Activated CD8-positive, alpha-beta memory T cell treated with anti-CD3 and anti-CD28 coated beads, Interleukin-2, amount 50 U/mL, for 24 hours (primary cell): ENCODE measurements around the gene PPP2R1B.
"Not testable (repeated sequence)": the region's sequence is repeated elsewhere in the genome, so short reads cannot be mapped to it uniquely, and the experiment has no call there.

ENCODE experiments used
- DNase-seq: peaks from one replicate; pipeline ENCODE4 v3.0.0-alpha.2; 2020; ENCODE audit errors: extremely low read depth

Gene PPP2R1B

DNA sequence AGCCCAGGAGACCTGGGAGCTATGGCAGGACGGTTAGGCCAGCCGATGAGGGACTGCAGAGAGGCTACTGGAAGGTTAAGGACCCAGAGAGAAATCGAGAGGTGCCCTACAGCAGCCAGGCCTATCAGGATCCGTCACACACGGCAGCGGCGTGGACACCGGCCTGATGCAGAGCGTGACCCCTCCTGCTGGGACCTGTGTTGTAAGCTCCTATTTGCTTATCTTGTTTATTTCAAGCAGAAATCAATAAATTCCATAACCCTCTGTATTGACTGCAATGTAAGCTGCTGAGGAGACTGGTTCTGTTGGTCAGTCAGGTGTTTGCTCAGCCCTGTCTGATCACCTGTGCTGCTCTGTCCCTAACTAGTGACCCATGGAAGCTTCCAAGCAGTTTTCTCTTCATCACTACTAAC, 39.9 kb downstream of the PPP2R1B start:
- DNase-seq: no peak

DNA sequence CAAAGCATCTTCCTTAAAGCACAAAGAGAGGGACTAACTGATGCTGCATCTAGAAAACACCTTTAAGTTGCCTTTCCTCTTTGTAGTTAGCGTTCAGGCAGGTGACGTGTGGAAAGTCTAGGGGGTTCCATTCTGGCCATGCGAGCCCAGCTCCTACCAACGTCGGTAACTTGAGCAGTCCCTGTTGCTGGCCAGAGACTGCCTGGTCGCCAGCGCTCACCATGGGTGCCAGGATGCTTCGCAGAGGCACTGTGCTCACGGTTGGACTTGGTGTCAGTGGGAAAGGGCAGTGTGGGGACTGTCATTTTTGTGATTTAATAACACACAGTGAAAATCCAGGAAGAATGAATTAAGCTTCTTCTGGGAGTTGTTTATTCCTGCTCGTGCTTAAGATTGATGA, 40.6 kb downstream of the PPP2R1B start:
- no peak for DNase-seq

DNA sequence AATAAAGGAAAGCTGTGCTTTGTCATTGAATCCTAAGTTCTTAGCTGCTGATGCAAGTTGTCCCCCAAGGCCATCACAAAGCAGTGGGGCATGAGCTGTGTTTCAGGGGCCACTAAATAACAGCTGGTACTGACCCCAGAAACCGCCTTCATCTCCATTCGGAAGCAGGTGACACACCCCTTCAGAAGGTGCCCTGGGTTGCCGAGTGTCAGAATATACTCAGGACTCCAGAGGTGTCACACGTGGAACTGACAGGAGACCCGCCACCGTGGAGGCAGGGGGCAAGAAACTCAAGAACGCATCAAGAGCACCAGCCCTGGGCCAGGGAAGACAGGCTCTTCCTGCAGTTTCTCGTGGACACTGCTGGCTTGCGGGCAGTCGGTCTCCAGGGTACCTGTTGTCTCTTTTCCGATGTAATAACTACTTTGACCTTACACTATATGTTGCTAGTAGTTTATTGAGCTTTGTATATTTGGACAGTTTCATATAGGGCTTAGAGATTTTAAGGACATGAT, 41.5 kb downstream of the PPP2R1B start:
- no peak for DNase-seq

DNA sequence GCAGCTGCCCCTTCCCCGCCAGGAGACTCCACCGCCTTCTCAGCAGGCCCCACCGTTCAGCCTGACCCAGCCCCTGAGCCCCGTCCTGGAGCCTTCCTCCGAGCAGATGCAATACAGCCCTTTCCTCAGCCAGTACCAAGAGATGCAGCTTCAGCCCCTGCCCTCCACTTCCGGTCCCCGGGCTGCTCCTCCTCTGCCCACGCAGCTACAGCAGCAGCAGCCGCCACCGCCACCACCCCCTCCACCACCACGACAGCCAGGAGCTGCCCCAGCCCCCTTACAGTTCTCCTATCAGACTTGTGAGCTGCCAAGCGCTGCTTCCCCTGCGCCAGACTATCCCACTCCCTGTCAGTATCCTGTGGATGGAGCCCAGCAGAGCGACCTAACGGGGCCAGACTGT, 42.6 kb downstream of the PPP2R1B start:
- no peak for DNase-seq

DNA sequence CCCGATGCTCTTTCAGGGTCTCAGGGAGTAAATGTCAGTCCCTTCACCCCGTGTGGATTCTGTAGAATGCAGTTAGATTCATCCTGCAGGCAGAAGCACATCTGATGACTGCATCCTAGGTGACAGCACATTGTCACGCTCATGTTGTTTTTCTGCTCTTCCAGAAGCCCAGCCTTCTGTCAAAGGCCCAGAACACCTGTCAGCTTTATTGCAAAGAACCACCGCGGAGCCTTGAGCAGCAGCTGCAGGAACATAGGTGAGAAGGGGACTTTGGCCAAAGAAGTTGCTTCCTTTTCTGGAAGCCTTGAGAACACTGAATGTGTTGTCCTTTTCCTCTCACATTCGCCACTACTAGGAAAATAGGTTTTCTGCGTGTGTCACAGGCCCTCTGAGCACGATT, 43.7 kb downstream of the PPP2R1B start:
- DNase-seq: no peak

DNA sequence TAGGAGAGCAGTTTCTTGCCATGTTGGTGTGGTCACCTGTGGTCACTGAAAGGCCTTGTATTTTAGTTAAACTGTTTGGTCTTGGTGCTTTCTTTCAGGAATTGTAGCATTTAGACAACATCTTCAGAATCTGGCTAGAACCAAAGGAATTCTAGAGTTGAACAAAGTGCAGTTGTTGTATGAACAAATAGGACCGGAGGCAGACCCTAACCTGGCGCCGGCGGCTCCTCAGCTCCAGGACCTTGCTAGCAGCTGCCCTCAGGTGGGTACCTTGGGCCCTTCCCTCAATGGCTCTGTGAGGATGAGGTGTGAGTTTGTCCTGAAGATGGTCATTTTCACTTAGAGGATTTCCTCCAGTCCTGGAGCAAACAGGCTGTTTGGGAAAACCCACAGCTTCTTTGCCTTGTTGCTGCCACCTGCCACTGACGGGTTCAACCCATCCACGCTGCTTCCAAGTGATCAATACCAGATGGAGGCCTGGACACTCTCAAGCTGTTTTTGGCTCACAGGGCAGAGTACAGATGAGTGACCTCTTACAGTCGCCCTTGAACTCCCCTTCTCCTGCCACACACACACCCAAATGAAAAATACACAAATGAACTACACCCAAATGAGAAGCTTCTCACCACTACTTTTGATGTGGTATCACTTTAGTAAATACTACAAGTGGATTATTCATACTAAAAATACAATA, 45.2 kb downstream of the PPP2R1B start:
- no peak for DNase-seq

DNA sequence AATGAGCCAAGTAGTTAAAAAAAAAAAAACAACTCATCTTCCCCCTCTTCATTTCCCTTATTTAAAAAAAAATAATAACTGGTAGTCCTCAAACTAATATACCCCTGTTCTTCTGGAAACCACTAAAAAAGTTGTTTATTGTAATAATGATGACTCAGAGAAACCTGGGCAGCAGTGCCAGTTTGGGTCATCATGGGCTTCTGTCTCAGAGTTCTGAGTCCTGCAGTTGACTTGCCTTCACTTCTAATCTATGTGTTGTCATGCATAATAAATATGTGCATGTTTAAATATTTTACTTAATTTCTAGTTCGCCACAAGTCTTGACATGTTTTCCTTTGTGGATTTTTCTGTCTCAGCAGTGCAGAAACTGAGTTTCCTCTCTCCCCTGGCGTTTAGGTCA, 46.8 kb downstream of the PPP2R1B start:
- no peak for DNase-seq

DNA sequence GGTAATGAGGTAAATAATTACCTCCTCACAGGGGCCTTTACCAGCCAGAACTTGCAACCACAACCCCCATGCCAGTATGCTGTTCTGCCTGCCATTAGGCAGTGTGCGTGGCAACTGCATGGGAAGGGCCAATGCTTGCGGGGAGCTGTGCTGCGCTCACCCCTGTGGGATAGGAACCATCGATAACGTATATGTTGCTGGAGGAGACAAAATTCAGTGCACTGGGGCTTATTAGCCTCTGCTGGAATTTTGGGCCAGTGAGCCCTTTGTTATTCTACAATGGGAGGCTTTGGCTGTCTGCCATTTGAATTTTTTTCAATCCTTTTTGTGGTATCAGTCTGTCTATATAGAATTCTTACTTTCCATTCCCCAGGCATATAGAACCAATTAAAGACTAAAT, 47.3 kb downstream of the PPP2R1B start:
- DNase-seq: no peak

DNA sequence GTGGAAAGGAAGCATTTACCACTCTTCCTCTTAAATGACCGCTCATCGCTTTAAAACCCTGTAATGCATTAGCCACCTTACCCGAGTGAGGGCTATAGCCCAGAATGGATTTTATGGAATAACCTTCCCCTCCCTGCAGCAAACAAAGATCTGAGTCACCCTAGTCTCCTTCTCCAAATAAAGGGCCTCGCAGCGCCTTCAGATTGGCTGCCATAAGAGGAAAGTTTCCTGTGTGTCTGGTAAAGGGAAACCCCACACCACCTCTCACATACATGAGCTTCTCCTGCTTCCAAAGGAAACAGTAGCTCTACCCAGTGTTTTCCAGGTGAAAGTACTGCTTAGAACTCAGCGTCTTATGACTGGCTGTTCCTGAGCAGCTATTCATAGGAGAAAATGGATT, 47.8 kb downstream of the PPP2R1B start:
- DNase-seq: no peak

DNA sequence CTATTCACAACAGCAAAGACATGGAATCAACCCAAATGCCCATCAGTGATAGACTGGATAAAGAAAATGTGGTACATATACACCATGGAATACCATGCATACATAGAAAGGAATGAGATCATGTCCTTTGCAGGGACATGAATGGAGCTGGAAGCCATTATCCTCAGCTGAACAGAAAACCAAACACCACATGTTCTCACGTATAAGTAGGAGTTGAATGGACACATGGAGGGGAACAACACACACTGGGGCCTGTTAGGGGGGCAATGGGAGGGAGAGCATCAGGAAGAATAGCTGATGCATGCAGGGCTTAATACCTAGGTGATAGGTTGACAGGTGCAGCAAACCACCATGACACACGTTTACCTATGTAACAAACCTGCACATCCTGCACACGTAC, 48.5 kb downstream of the PPP2R1B start:
- DNase-seq: not testable (repeated sequence)

DNA sequence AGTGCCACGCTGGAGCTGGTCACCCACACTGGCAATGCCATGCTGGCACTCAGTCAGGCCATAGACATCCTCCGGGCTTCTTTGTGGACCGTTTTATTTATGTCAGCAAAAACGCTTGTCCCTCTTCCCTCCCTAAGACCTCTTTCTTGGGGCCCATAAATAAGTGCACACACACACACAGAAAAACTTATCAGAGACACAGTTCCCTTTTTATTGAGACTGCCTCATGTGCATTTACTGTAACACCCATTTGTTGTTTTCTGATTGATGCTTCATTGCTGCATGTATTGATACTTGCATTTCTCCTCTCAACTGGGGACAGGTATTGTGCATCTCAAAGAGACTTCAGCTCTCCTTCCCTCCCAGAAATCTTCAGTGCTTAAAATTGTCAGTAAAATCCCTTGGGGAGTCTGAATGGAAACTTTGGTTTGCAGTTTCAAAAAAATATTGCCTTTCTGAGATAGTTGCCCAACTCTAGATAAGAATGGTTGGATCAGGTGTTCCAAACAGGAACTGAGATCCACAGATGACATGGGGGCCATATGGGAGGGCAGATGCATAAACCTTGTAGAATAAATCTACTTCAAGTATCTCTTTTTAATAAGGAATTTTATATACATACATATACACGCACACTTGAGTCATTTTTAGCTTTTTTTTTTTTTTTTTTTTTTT, 50.9 kb downstream of the PPP2R1B start:
- DNase-seq: no peak

DNA sequence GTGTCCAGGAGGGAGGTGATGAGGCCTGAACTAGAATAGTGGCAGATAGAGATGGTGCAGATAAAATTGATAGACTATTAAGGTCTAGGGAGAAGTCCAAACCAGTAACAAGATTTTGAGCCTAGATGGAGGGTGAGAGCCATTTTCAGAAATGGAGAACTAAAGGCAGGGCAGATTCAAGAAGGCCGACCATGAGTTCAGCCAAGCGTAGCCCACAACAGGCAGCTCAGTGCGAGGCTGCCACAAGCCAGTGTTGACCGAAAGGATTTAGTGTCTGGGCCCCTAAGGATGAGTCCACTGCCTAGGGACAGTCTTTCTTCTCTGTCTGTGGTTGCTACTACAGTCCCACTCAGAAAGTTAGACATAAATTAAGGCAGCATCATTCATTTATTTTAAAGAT, 51.7 kb downstream of the PPP2R1B start:
- no peak for DNase-seq

DNA sequence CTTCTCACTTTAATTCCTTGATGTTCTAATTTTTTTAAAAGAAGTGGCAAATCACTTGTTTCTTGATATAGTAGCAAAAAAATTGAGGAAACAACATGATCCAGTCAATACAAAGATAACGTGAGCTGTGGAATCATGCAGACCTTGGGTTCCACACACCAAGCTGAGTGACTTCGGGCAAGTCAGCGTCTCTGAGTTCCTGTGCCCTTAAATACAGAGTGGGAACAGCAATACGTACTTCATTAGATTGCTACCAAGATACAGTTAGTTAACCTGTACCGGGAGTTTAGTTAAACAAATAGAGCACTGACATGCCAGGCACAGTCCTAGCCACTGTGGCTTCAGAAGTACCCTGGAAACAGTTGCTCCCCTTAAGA, 58.5 kb downstream of the PPP2R1B start:
- DNase-seq: no peak

DNA sequence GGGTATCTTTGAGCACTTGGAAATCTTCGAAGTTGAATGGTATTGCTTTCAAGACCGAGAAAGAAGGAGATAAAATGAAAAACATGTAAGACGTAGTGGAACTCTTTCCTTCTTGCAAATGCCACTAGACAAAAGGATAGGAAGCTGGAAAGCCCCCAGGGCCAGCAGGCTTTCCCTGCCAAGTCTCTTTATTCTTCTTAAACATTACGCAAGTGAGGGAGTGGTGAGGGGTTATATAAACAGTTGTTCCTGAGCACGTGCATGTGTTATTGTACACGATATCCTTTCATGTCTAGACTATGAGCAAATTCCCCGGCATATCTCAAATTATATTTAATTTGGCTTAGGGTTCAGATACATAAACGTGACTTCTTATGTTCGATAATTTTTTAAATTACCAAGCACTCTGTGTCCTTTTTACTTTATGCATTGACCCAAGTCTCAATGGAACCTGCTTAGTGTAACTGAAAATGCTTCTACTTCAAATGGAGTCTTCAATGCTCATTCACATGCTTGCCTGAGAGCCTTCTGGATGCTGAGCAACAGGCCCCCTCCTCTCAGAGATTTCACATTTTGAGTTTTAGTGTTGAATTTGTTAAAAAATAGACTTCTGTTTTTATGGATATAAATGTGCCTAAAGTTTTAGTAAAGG, 59.0 kb downstream of the PPP2R1B start:
- DNase-seq: no peak

DNA sequence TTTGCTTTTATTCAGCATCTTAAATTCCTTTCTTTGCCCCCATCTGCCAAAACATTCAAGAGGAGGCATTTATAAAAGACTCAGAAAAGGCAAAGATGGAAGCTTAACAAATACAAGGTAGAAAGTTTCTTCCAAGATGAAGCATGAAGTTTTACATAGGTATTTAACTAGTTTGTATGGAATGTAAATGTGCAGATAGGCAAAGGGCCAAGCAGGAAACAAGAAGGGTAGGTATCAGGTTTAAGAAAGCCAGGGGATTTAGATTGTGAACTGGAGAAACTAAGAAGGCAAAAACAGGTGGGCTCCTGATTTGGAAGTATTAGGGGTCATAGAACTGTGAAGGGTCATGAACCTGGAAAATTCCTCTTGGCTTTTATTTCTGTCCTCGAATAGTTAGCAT, 62.6 kb downstream of the PPP2R1B start:
- DNase-seq: no peak

DNA sequence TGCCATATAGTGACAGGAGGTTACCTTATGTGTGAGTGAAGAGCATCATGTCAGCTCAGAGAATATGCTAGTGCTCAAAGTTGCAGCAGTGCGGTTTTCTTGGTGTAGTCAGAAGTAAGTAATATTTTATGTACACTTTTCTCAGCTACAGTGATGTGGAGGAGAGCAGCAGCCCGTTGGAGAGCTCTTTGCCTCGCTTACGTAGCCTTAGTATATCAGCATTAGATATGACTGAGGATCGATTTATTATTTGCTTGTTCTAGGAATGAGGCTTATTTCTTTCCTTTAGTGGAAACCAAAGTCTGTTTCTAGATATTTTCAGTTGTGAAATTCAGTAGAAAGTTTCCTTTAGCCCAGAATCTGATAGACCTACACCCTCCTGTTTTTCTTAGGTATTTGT, 63.6 kb downstream of the PPP2R1B start:
- no peak for DNase-seq

DNA sequence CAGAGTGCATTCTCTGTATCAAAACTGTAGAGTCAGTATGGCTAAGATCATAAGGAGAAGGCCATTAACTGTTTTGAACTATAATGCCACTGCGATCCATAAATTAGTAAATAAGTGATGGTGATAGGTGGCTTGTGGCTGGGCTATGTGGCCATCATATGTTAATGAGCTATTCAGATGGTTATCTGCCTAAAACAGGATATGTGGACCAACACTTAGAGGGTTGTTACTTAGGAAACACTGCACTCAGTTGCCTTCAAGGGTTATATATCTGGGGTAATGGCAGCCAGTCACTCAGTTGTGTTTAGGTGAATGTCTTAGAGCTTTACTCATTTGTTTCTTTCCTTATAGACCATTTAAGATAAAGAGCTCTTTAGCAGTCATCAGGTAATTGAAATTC, 66.0 kb downstream of the PPP2R1B start:
- no peak for DNase-seq

DNA sequence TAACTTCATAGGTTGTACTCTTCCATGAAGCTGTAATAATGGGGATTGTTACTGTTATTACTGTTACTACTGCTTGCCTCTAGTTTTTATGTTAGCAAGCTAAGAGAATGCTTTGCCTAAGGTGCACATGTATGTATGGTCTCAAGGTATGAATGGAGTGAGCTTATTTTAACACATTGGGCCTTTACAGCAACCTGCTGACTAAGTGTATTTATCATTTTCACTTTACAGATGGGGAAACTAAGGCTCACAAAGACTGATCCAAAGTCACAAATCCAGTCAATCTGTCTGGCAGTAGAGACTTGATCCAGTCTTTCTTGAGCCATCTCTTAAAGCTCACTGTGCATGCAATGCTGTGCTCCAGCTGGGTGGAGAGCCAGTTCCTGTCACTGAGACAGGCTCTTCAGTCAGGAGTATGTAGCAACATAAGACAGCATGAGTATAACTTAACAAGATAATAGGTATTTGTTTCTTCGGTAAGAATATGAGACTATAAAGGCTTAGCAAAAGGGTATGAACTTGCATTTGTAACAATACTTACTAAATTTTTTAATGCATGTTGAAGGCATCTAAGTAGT, 66.5 kb downstream of the PPP2R1B start:
- DNase-seq: no peak

DNA sequence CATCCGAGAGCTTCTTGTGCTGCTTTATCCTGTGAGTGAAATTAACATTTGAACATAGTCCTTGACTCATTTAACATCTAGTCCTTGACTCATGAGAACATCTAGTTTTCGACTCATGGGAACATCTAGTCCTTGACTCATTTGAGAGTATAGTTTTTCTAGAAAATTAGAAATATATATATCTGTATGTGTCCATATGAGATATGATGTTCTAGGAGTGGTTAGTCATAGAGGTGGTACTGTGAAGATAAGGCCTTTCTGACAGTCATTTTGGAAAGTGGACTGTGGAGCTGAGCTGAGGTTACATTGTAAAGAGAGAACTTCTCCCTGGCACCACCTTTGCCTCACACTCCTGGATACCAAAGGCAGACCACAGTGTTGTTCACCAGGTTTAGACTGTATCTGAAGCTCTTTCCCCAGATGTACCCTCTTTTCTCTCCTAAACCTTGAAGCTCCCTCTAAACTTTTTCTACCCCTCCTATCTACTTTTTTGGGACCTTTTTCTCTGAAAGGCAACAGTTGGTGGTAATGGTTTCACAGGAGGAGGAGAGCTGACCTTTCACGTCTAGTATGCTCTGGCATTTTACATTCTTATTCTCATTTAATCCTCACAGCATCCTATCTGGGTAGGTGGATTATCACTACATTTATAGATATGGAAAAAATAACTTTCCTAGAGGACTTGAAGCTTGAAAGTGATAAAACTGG, 67.2 kb downstream of the PPP2R1B start:
- no peak for DNase-seq

DNA sequence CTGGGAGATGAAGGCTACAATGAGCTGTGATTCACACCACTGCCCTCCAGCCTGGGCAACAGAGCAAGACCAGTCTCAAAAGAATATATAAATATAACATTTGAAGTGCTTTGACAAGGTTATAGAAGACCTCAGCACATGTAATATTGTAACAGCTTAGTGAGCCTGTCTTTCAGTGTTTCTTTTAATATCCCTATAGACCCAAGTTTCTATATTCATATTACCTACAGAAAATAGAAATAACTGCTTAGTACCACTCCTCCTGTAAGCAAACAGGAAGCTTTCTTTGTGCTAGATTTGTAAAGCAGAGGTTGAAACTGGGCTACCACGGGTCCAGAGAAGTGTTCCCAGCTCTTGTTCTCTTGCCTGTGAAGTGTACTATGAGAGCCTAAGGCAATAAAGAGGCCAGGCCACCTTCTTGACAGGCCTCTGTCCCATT, 68.2 kb downstream of the PPP2R1B start:
- DNase-seq: no peak

DNA sequence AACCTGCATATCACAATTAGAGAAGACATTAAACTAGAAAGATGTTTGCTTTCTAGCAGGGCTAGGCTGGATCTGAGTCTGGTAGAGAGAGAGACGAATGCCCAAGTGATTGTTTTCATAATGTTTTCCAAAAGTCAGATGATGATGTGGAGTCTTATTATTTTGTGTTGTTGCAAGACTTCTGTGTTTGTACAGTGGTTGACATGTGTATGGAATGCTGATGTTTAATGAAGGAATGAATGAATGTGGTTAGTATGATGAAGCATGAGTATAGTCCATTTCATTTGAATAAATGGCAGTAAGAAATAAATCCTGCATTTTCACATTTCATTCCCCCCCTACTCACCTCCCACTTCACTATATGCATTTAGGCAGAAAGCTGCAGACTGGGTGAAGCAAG, 69.6 kb downstream of the PPP2R1B start:
- DNase-seq: no peak

DNA sequence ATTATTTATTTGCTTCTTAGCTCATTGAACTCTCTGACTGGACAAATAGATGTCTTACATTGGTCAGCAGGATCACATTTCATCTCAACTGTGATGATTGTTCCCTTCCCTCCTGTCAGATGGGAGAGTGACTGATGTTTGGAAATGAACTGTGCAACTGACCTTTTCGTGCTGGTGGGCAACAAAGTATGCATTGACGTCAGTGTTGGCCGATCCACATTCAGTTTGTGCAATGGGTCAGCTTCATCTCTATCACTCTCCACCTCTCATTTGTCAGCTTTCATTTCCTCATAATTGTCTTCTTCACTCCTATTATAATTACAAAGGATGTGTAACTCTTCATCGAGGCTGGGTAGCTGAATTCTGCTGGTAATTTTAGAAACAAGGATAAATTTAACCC, 71.3 kb downstream of the PPP2R1B start:
- no peak for DNase-seq
